Astrocyte of the spinal cord (primary cell): ENCODE measurements around the gene CDH8.
"Not testable (repeated sequence)": the region's sequence is repeated elsewhere in the genome, so short reads cannot be mapped to it uniquely, and the experiment has no call there.

ENCODE experiments used
- DNase-seq: peaks from one replicate; pipeline ENCODE4 v3.0.0; 2011; ENCODE audit warnings: low read depth, low spot score
- H3K4me3 ChIP-seq: 2 replicates; pipeline ENCODE4 v1.5.1; 2011; ENCODE audit warnings: low read depth, mild to moderate bottlenecking, low read length, moderate library complexity
- CTCF ChIP-seq: IDR thresholded peaks from 2 replicates; pipeline ENCODE4 v1.5.1; 2012; ENCODE audit warnings: low read depth, mild to moderate bottlenecking, low read length, inconsistent platforms
- in situ Hi-C: cut with HindIII; loops from 2 replicates; pipeline ENCODE4 v1.10.0; 2017; ENCODE audit warnings: low sequenced_read_pairs

The CDH8 gene

GRCh38 chr16:61797961-61798507 lies 238.2 kb downstream of the CDH8 start:
- no peak for TF ChIP-seq CTCF

GRCh38 chr16:61797296-61797795 lies 238.9 kb downstream of the CDH8 start:
- TF ChIP-seq CTCF: no peak
- H3K4me3 ChIP-seq: no peak overlapping the region
- DNase-seq: no peak
- in situ Hi-C loops: no loop called here

More at GRCh38 chr16:61797961-61798507, 238.2 kb downstream of the CDH8 start:
- in situ Hi-C loops: no loop called here
- no peak for DNase-seq
- no peak overlapping the region for H3K4me3 ChIP-seq

- TF ChIP-seq CTCF: no peak
- H3K4me3 ChIP-seq: no peak overlapping the region
- in situ Hi-C loops: no loop called here
- DNase-seq: peak; percentile 97
Observed at GRCh38 chr16:61792194-61792909, 243.9 kb downstream of the CDH8 start.

GRCh38 chr16:61791464-61791863 lies 244.8 kb downstream of the CDH8 start:
- no peak for TF ChIP-seq CTCF

GRCh38 chr16:61781855-61782254 lies 254.4 kb downstream of the CDH8 start:
- H3K4me3 ChIP-seq, in situ Hi-C loops, DNase-seq: not testable (repeated sequence)

More at GRCh38 chr16:61791464-61791863, 244.8 kb downstream of the CDH8 start:
- no peak overlapping the region for H3K4me3 ChIP-seq
- DNase-seq: peak; percentile 13
- in situ Hi-C loops: no loop called here

- H3K4me3 ChIP-seq: no peak overlapping the region
- in situ Hi-C loops: no loop called here
- no peak for DNase-seq
- TF ChIP-seq CTCF: no peak
Observed at GRCh38 chr16:61780161-61780560, 256.1 kb downstream of the CDH8 start.

- no peak for TF ChIP-seq CTCF
- no peak overlapping the region for H3K4me3 ChIP-seq
- in situ Hi-C loops: no loop called here
- DNase-seq: no peak
Observed at GRCh38 chr16:61770301-61770700, 265.9 kb downstream of the CDH8 start.
